HCT116 (cell line): ENCODE results near the gene LCT. TPM values are rescaled to one million over a fixed set of nuclear protein-coding genes. Genes with fewer than 3 reads are reported as not detected.

Source experiments
- ATAC-seq: fragments of 200-7000 bp; cut with Tn5 transposase; 2 replicates; pipeline ENCODE4 v1.9.1; 2020; ENCODE audit warnings: mild to moderate bottlenecking, moderate library complexity
- BruUV-seq: library from RNA; stranded (reverse); fragments of 400-500 nt; replicated peaks from 2 replicates; lab custom pipeline; 2021; lab: Mats Ljungman, UMichigan
- CTCF ChIA-PET: fragments of 300-600 bp; sonication (Branson Sonifier 250); formaldehyde crosslinking; loops from one replicate; lab custom pipeline; 2021; ENCODE audit warnings: antibody characterized with exemption; lab: Charles Lee
- POLR2A ChIA-PET: fragments of 300-600, 350-600 bp; sonication (Branson Sonifier 250); formaldehyde crosslinking; loops from one replicate; lab custom pipeline; 2021; ENCODE audit warnings: antibody characterized with exemption; lab: Charles Lee
- RAD21 ChIA-PET, 2 experiments: fragments of 300-600 bp; sonication (Branson Sonifier 250); formaldehyde crosslinking; loops; one replicate each; lab custom pipeline; 2023; ENCODE audit warnings: low total read pairs in 2 of 2; ENCODE audit not compliant: uncharacterized antibody in 2 of 2, unreplicated experiment in 2 of 2, low non-redundant PET in 1 of 2; lab: Charles Lee
- DNase-seq: peaks from one replicate; pipeline ENCODE4 v3.0.0-alpha.2; 2010; ENCODE audit warnings: low read depth, low spot score
- H2AFZ ChIP-seq: fragments of 200-600 bp; shearing (Covaris generic), sonication (generic); 2 replicates; pipeline ENCODE4 v1.6.1; 2017; ENCODE audit warnings: low read depth, mixed run types, mixed read lengths, antibody characterized with exemption, low read length; ENCODE audit not compliant: poor library complexity, severe bottlenecking
- H3K27ac ChIP-seq: 2 replicates; pipeline ENCODE4 v1.5.1; 2012; ENCODE audit warnings: low read depth, low read length
- H3K27me3 ChIP-seq: fragments of 200-600 bp; sonication (generic); 2 replicates; pipeline ENCODE4 v1.6.1; 2016; ENCODE audit warnings: mixed run types, low read length, mixed read lengths; ENCODE audit not compliant: insufficient read depth
- H3K36me3 ChIP-seq, 2 experiments: fragments of 200-500 bp in 1 of 2; fragments of 200-600 bp in 1 of 2; sonication (Bioruptor generic) in 1 of 2; sonication (generic) in 1 of 2; 2 replicates each; pipeline versions ENCODE4 v1.5.1 to v1.6.1; 2014 to 2016; ENCODE audit warnings: low read length in 2 of 2, inconsistent platforms in 1 of 2, mixed read lengths in 1 of 2, mixed run types in 1 of 2; ENCODE audit not compliant: insufficient read depth in 2 of 2, control insufficient read depth in 1 of 2
- H3K4me1 ChIP-seq, 2 experiments: fragments of 200-600 bp in 1 of 2; sonication (generic) in 1 of 2; 2 replicates each; pipeline versions ENCODE4 v1.5.1 to v1.6.1; 2012 to 2017; ENCODE audit warnings: low read length in 2 of 2, inconsistent platforms in 1 of 2, mild to moderate bottlenecking in 1 of 2, mixed read lengths in 1 of 2, mixed run types in 1 of 2, moderate library complexity in 1 of 2; ENCODE audit not compliant: insufficient read depth in 2 of 2, control insufficient read depth in 1 of 2
- H3K4me2 ChIP-seq: fragments of 200-600 bp; sonication (generic); 2 replicates; pipeline ENCODE4 v1.6.1; 2017; ENCODE audit warnings: mixed run types, low read length, mixed read lengths
- H3K4me3 ChIP-seq, 2 experiments: fragments of 200-600 bp in 1 of 2; sonication (generic) in 1 of 2; replicated peaks in 1 of 2; 2 replicates each; pipeline ENCODE4 v1.5.1; 2011 to 2016; ENCODE audit warnings: low read length in 2 of 2, control low read depth in 1 of 2, low read depth in 1 of 2, mild to moderate bottlenecking in 1 of 2, mixed read lengths in 1 of 2, mixed run types in 1 of 2
- H3K79me2 ChIP-seq: fragments of 200-600 bp; sonication (generic); 2 replicates; pipeline ENCODE4 v1.6.1; 2017; ENCODE audit warnings: mild to moderate bottlenecking, mixed run types, low read length, moderate library complexity, mixed read lengths; ENCODE audit not compliant: insufficient read depth
- H3K9ac ChIP-seq: fragments of 200-600 bp; sonication (generic); 2 replicates; pipeline ENCODE4 v1.6.1; 2016; ENCODE audit warnings: low read length, mixed read lengths
- H3K9me2 ChIP-seq: fragments of 200-600 bp; sonication (generic), shearing (Covaris generic); 2 replicates; pipeline ENCODE4 v1.6.1; 2017; ENCODE audit warnings: mixed run types, mild to moderate bottlenecking, moderate library complexity; ENCODE audit not compliant: insufficient read depth
- H3K9me3 ChIP-seq, 2 experiments: fragments of 200-500 bp in 1 of 2; fragments of 200-600 bp in 1 of 2; sonication (Bioruptor generic) in 1 of 2; sonication (generic) in 1 of 2; 2 replicates each; pipeline ENCODE4 v1.6.1; 2014 to 2017; ENCODE audit warnings: low read length in 2 of 2, mixed read lengths in 2 of 2, inconsistent platforms in 1 of 2, low read depth in 1 of 2, mild to moderate bottlenecking in 1 of 2, mixed run types in 1 of 2, moderate library complexity in 1 of 2; ENCODE audit not compliant: control insufficient read depth in 1 of 2, insufficient read depth in 1 of 2
- H4K20me1 ChIP-seq: fragments of 200-600 bp; sonication (generic), shearing (Covaris generic); 2 replicates; pipeline ENCODE4 v1.6.1; 2017; ENCODE audit warnings: mixed run types, mild to moderate bottlenecking, moderate library complexity; ENCODE audit not compliant: insufficient read depth
- CBX3 ChIP-seq: IDR thresholded peaks from 2 replicates; pipeline ENCODE4 v1.6.1; 2012; ENCODE audit warnings: low read depth
- CEBPB ChIP-seq: IDR thresholded peaks from 2 replicates; pipeline ENCODE4 v1.6.1; 2012; ENCODE audit warnings: low read depth
- ELF1 ChIP-seq: IDR thresholded peaks from 2 replicates; pipeline ENCODE4 v1.6.1; 2012; ENCODE audit warnings: low read depth, borderline replicate concordance
- EZH2 ChIP-seq: fragments of 200-600 bp; sonication (generic); IDR thresholded peaks from 2 replicates; pipeline ENCODE4 v1.6.1; 2017; ENCODE audit warnings: antibody characterized with exemption, mixed run types
- FOSL1 ChIP-seq: IDR thresholded peaks from 2 replicates; pipeline ENCODE4 v1.6.1; 2012; ENCODE audit warnings: low read depth
- JUND ChIP-seq: IDR thresholded peaks from 2 replicates; pipeline ENCODE4 v1.6.1; 2012
- RAD21 ChIP-seq: IDR thresholded peaks from 2 replicates; pipeline ENCODE4 v1.6.1; 2012; ENCODE audit warnings: low read depth, mild to moderate bottlenecking
- SIN3A ChIP-seq: IDR thresholded peaks from 2 replicates; pipeline ENCODE4 v1.6.1; 2012; ENCODE audit warnings: low read depth
- TCF7L2 ChIP-seq: IDR thresholded peaks from 2 replicates; pipeline ENCODE4 v1.7.0; 2011; ENCODE audit warnings: borderline replicate concordance, inconsistent platforms; ENCODE audit not compliant: insufficient read depth, insufficient read length; ENCODE audit errors: extremely low read depth
- YY1 ChIP-seq: IDR thresholded peaks from 2 replicates; pipeline ENCODE4 v1.6.1; 2011; ENCODE audit warnings: low read length, low read depth, moderate library complexity, mild to moderate bottlenecking; ENCODE audit not compliant: insufficient replicate concordance; ENCODE audit errors: extremely low read depth
- ZBTB33 ChIP-seq: IDR thresholded peaks from 2 replicates; pipeline ENCODE4 v1.6.1; 2011; ENCODE audit warnings: mild to moderate bottlenecking, low read length, moderate library complexity; ENCODE audit not compliant: insufficient replicate concordance; ENCODE audit errors: extremely low read depth
- ZNF274 ChIP-seq: fragments of 200-500 bp; sonication (Bioruptor generic); IDR thresholded peaks from 2 replicates; pipeline ENCODE4 v1.6.1; 2014; ENCODE audit warnings: mild to moderate bottlenecking, low read depth, low read length, inconsistent platforms
- intact Hi-C: fragments of 100-400 bp; cut with micrococcal nuclease; formaldehyde crosslinking; loops from 2 replicates; pipeline ENCODE4 v1.10.0; 2022
- total RNA-seq: library from RNA; stranded (reverse); gene quantifications from one replicate; pipeline ENCODE4 v1.2.1, GENCODE V29; 2021; ENCODE audit not compliant: unreplicated experiment
- TF ChIP-seq, protein P1 (sequence below): IDR thresholded peaks from 2 replicates; pipeline ENCODE4 v1.6.1; 2012; ENCODE audit warnings: low read depth

Gene LCT
- total RNA-seq, 1 experiment from 2014 or later, result 0.12 TPM

- TF ChIP-seq, protein P1, sequence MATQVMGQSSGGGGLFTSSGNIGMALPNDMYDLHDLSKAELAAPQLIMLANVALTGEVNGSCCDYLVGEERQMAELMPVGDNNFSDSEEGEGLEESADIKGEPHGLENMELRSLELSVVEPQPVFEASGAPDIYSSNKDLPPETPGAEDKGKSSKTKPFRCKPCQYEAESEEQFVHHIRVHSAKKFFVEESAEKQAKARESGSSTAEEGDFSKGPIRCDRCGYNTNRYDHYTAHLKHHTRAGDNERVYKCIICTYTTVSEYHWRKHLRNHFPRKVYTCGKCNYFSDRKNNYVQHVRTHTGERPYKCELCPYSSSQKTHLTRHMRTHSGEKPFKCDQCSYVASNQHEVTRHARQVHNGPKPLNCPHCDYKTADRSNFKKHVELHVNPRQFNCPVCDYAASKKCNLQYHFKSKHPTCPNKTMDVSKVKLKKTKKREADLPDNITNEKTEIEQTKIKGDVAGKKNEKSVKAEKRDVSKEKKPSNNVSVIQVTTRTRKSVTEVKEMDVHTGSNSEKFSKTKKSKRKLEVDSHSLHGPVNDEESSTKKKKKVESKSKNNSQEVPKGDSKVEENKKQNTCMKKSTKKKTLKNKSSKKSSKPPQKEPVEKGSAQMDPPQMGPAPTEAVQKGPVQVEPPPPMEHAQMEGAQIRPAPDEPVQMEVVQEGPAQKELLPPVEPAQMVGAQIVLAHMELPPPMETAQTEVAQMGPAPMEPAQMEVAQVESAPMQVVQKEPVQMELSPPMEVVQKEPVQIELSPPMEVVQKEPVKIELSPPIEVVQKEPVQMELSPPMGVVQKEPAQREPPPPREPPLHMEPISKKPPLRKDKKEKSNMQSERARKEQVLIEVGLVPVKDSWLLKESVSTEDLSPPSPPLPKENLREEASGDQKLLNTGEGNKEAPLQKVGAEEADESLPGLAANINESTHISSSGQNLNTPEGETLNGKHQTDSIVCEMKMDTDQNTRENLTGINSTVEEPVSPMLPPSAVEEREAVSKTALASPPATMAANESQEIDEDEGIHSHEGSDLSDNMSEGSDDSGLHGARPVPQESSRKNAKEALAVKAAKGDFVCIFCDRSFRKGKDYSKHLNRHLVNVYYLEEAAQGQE, result no peak
- no peak for TF ChIP-seq CBX3
- no peak for TF ChIP-seq JUND
- TF ChIP-seq ZNF274, result no peak
- no peak for TF ChIP-seq ZBTB33
- TF ChIP-seq ELF1, result no peak
- TF ChIP-seq YY1, result no peak
- no peak for TF ChIP-seq SIN3A
- TF ChIP-seq TCF7L2, result no peak
- no peak for TF ChIP-seq EZH2
- TF ChIP-seq CEBPB, result no peak
- no peak for TF ChIP-seq FOSL1
- TF ChIP-seq RAD21, result no peak
- Histone ChIP-seq H3K27ac (no peak overlapping the region), H3K79me2 (no peaks in the 10 kb centered on the region), H3K9me3 (no peaks in the 10 kb centered on the region), H3K4me2 (no peak overlapping the region), H3K9ac (no peak overlapping the region), H3K27me3 (no peaks in the 10 kb centered on the region), H3K4me1 (no peaks in the 10 kb centered on the region), H2AFZ (no peak overlapping the region), H4K20me1 (no peaks in the 10 kb centered on the region), H3K4me3 (no peak overlapping the region), H3K36me3 (no peaks in the 10 kb centered on the region), H3K9me2 (no peaks in the 10 kb centered on the region)
- ATAC-seq (no peak), DNase-seq (no peak)
- ChIA-PET POLR2A (no interaction called here), RAD21 (no interaction called here), CTCF (no interaction called here)
- intact Hi-C loops, result no loop called here
- no TSS peak for BruUV-seq
These were observed 15.8 kb downstream of the LCT start for GRCh38 chr2:135821190-135821589.
